Measurements from ENCODE around the gene UMODL1. TPM values are rescaled to one million over a fixed set of nuclear protein-coding genes. Genes with fewer than 3 reads are reported as not detected.

Gene UMODL1
- total RNA-seq, 2 experiments from 2014 or later, result not detected

DNA sequence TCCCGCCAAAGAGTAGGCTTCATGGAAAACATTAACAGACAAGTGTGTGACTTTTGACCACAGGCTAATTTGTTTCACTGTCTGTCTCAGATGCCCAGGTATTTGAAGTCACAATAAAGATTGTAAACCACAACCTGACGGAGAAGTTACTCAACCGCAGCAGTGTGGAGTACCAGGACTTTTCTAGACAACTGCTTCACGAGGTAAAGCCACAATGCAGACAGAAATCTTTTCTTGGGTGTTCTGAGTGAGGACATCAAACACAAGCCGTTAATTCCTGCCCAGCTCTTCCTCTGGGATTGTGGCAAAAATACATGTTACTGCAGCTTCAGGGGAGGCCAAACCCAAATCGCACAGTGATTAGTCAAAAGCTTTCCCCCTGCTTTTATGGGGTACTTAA lies 31.0 kb downstream of the UMODL1 start:
- intact Hi-C loops (cut with micrococcal nuclease), result no loop called here
- POLR2A ChIA-PET, result interaction anchor here (0.6 kb wide), 1 partner anchor 119 kb away, joined by 3 read pairs; no protein-coding TSS in a partner anchor
- TF ChIP-seq, protein P1, sequence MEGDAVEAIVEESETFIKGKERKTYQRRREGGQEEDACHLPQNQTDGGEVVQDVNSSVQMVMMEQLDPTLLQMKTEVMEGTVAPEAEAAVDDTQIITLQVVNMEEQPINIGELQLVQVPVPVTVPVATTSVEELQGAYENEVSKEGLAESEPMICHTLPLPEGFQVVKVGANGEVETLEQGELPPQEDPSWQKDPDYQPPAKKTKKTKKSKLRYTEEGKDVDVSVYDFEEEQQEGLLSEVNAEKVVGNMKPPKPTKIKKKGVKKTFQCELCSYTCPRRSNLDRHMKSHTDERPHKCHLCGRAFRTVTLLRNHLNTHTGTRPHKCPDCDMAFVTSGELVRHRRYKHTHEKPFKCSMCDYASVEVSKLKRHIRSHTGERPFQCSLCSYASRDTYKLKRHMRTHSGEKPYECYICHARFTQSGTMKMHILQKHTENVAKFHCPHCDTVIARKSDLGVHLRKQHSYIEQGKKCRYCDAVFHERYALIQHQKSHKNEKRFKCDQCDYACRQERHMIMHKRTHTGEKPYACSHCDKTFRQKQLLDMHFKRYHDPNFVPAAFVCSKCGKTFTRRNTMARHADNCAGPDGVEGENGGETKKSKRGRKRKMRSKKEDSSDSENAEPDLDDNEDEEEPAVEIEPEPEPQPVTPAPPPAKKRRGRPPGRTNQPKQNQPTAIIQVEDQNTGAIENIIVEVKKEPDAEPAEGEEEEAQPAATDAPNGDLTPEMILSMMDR (IDR thresholded peaks at IDR 0.05), result no peak
- Mint-ChIP-seq H3K4me1 (ENCODE audit: low read depth) (no peaks in the 10 kb centered on the region), H3K4me3 (no peak overlapping the region), H3K36me3 (ENCODE audit: low read depth) (no peaks in the 10 kb centered on the region), H3K9me3 (no peaks in the 10 kb centered on the region), H3K27ac (no peak overlapping the region), H3K27me3 (no peaks in the 10 kb centered on the region)
- CTCF ChIA-PET, result interaction anchor here (0.9 to 2.1 kb wide), 2 partner anchors 16 kb away, joined by 3 to 9 read pairs; no protein-coding TSS in a partner anchor
- ATAC-seq (no peak), DNase-seq (no peak)

DNA sequence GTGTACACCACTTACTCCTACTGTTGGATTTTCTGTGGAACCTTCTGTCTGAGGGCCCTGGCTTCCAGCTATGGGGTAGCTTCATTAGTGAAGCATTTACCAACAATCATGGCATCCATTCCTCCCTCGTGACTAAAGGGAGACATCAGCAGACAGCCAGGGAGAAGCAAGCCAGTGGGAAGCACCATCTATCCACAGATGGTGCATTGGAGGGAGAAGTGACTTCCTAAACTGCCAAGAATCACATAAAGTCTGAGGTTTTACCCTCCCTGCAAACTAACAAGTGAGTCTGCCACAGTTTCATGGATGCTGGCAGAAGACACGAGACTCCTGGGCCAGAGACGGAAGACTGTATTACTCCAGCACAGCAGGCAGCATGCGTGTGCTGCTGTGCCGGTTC lies 31.4 kb downstream of the UMODL1 start:
- intact Hi-C loops (cut with micrococcal nuclease), result no loop called here
- POLR2A ChIA-PET, result interaction anchor here (0.6 kb wide), 1 partner anchor 119 kb away, joined by 3 read pairs; no protein-coding TSS in a partner anchor
- Mint-ChIP-seq H3K4me1 (ENCODE audit: low read depth) (no peaks in the 10 kb centered on the region), H3K36me3 (ENCODE audit: low read depth) (no peaks in the 10 kb centered on the region), H3K27me3 (no peaks in the 10 kb centered on the region), H3K9me3 (no peaks in the 10 kb centered on the region), H3K4me3 (no peak overlapping the region), H3K27ac (no peak overlapping the region)
- DNase-seq (no peak), ATAC-seq (no peak)
- TF ChIP-seq, protein P1 (IDR thresholded peaks at IDR 0.05), result no peak
- CTCF ChIA-PET, result interaction anchor here (0.9 to 2.1 kb wide), 3 partner anchors 16 to 286 kb away, joined by 3 to 9 read pairs (median 4); no protein-coding TSS in a partner anchor

DNA sequence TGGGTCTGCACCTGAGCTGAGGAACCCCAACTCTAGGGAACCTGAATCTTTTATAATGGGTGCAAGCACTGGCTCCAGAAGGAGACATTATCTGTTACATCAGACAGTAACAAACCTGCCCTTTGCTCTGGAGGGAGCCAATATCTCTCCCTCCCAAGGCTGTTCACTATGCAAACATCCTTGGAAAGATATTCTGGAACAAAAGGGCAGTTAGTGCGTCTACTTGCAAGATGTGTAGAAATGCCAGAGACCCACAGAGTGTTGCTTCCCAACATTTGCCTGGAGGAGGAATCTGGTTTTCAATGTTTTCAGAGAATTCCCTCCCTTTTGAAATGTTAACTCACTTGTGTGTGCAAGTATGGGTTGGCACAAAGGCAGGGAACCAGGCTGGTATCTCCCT lies 31.9 kb downstream of the UMODL1 start:
- Mint-ChIP-seq H3K4me1 (ENCODE audit: low read depth) (peaks cover 4% of the 10 kb centered on the region), H3K4me3 (no peak overlapping the region), H3K9me3 (no peaks in the 10 kb centered on the region), H3K27me3 (no peaks in the 10 kb centered on the region), H3K36me3 (ENCODE audit: low read depth) (no peaks in the 10 kb centered on the region), H3K27ac (no peak overlapping the region)
- POLR2A ChIA-PET, result no interaction called here
- CTCF ChIA-PET, result interaction anchor here (1.5 to 2.1 kb wide), 2 partner anchors 15 to 287 kb away, joined by 4 to 9 read pairs; no protein-coding TSS in a partner anchor
- intact Hi-C loops (cut with micrococcal nuclease), result no loop called here
- ATAC-seq (no peak), DNase-seq (no peak)
- TF ChIP-seq, protein P1 (IDR thresholded peaks at IDR 0.05), result no peak

DNA sequence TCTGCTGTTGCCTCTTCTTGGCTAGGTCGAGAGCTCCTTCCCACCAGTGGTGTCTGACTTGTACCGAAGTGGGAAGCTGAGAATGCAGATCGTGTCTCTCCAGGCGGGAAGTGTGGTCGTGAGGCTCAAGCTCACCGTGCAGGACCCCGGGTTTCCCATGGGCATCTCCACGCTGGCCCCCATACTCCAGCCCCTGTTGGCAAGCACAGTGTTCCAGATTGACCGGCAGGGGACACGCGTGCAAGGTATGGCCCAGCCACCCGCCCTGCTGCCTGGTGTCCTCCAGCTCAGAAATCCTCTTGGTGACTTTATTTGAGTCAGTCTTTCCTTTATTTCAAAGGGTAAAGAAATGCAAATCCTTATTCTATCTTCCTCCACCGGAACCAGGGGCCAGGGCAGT lies 32.7 kb downstream of the UMODL1 start:
- Mint-ChIP-seq H3K4me3 (no peak overlapping the region), H3K4me1 (ENCODE audit: low read depth) (peaks cover 5% of the 10 kb centered on the region), H3K27ac (no peak overlapping the region), H3K9me3 (no peaks in the 10 kb centered on the region), H3K27me3 (no peaks in the 10 kb centered on the region), H3K36me3 (ENCODE audit: low read depth) (no peaks in the 10 kb centered on the region)
- ChIA-PET CTCF (interaction anchor here (1.1 to 6.4 kb wide), 3 partner anchors 15 to 288 kb away, joined by 3 to 76 read pairs (median 4); no protein-coding TSS in a partner anchor), POLR2A (no interaction called here)
- TF ChIP-seq, protein P1 (IDR thresholded peaks at IDR 0.05), result no peak
- ATAC-seq (no peak), DNase-seq (no peak)
- intact Hi-C loops (cut with micrococcal nuclease), result no loop called here

DNA sequence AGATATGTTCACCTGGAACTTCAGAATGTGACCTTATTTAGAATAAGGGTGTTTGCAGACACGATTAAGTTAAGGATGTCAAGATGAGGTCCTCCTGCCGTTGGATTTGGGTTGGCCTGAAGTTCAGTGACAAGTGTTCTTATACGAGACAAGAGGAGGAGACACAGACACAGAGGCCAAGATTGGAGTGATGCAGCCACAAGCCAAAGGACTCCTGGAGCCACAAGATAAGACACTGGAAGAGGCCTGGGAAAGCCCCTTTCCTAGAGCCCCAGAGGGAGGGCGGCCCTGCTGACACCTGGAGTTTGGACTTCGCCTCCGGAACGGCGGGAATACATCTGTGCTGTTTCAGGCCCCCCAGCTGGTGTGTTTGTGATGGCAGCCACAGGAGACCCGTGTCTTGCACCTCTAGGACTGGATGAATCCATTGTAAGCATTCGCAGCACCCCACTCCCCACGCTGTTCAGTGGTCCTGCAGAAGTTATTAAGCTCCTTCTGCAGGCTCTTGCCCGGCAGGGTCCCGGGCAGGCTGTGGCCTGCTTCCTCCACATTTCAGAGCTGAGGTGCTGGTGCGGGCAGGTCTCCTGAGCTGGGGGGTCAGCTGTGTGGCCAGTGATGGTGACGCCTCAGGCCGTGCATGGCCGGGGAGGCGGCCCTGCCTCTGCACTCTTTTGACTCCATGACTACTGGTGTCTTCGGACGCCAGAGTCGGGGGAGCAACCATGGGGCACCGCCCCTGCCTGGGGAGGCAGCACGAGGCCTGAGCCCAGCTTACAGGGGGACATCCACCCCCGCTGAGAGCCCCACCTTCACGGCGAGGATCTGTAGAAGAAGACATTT lies 34.6 kb downstream of the UMODL1 start:
- ATAC-seq (no peak), DNase-seq (no peak)
- H3K4me1 Mint-ChIP-seq (ENCODE audit: low read depth), result peaks cover 5% of the 10 kb centered on the region
- CTCF ChIA-PET, result interaction anchor here (1.1 to 6.4 kb wide), 4 partner anchors 13 to 289 kb away, joined by 3 to 76 read pairs (median 28); no protein-coding TSS in a partner anchor
- no peak overlapping the region for H3K4me3 Mint-ChIP-seq
- intact Hi-C loops (cut with micrococcal nuclease), result loop anchor here (5.0 kb wide), 1 partner anchor 103 kb away; no protein-coding TSS in a partner anchor
- no peaks in the 10 kb centered on the region for H3K27me3 Mint-ChIP-seq
- POLR2A ChIA-PET, result interaction anchor here (1.7 kb wide), 1 partner anchor 66 kb away, joined by 4 read pairs; no protein-coding TSS in a partner anchor
- no peak overlapping the region for H3K27ac Mint-ChIP-seq
- H3K36me3 Mint-ChIP-seq (ENCODE audit: low read depth), result no peaks in the 10 kb centered on the region
- no peaks in the 10 kb centered on the region for H3K9me3 Mint-ChIP-seq
- TF ChIP-seq, protein P1 (IDR thresholded peaks at IDR 0.05), result no peak

All from activated CD8-positive, alpha-beta T cell treated with anti-CD3 and anti-CD28 coated beads for 36 hours (primary cell).